Activated T-cell treated with anti-CD3 and anti-CD28 coated beads, Interleukin-2, amount 50 U/mL, for 72 hours (primary cell): ENCODE measurements around the gene TJP1. TPM values are rescaled to one million over a fixed set of nuclear protein-coding genes. Genes with fewer than 3 reads are reported as not detected.
"Not testable (repeated sequence)": the region's sequence is repeated elsewhere in the genome, so short reads cannot be mapped to it uniquely, and the experiment has no call there.

ENCODE experiments used
- ATAC-seq, 2 donors: fragments of 150-1000 bp; cut with Tn5 transposase; replicated peaks in 1 of 2; 2 replicates each; pipeline ENCODE4 v1.10.0; 2021; ENCODE audit warnings: moderate library complexity in 2 of 2, mild to moderate bottlenecking in 1 of 2
- DNase-seq, 2 donors: peaks; one replicate each; pipeline ENCODE4 v3.0.0; 2021 to 2022; ENCODE audit warnings: mixed read lengths in 1 of 2
- H3K27ac Mint-ChIP-seq: one replicate; pipeline ENCODE4 v1.8.0; 2022; ENCODE audit warnings: mild to moderate bottlenecking, moderate library complexity, mixed read lengths
- H3K27me3 Mint-ChIP-seq: one replicate; pipeline ENCODE4 v1.8.0; 2022; ENCODE audit warnings: low read depth, mixed read lengths
- H3K36me3 Mint-ChIP-seq, 2 donors: one replicate each; pipeline ENCODE4 v1.8.0; 2022; ENCODE audit warnings: mixed read lengths in 2 of 2, mild to moderate bottlenecking in 1 of 2; ENCODE audit not compliant: insufficient read depth in 2 of 2
- H3K4me1 Mint-ChIP-seq: one replicate; pipeline ENCODE4 v1.8.0; 2022; ENCODE audit warnings: low read depth, mixed read lengths
- H3K4me3 Mint-ChIP-seq, 2 donors: one replicate each; pipeline ENCODE4 v1.8.0; 2022; ENCODE audit warnings: mild to moderate bottlenecking in 2 of 2, mixed read lengths in 2 of 2, moderate library complexity in 2 of 2
- H3K9me3 Mint-ChIP-seq, 2 donors: one replicate each; pipeline ENCODE4 v1.8.0; 2022; ENCODE audit warnings: mixed read lengths in 2 of 2
- total RNA-seq, 2 donors: library from RNA; stranded (reverse); gene quantifications; one replicate each; pipeline ENCODE4 v1.2.3, GENCODE V29; 2022

Gene TJP1
- total RNA-seq, 2 donors from 2014 or later: 0.16 to 0.24 TPM

GRCh38 chr15:29782816-29783215, 39.5 kb downstream of the TJP1 start:
- not testable (repeated sequence) for H3K9me3 Mint-ChIP-seq, ATAC-seq, H3K4me3 Mint-ChIP-seq, H3K36me3 Mint-ChIP-seq, H3K27ac Mint-ChIP-seq, DNase-seq, H3K4me1 Mint-ChIP-seq
- H3K27me3 Mint-ChIP-seq: peaks cover 34% of the 10 kb centered on the region

- DNase-seq: no peak
- no peaks in the 10 kb centered on the region for H3K36me3 Mint-ChIP-seq
- ATAC-seq: no peak
- peaks cover 0 to 3% of the 10 kb centered on the region in 2 donors for H3K9me3 Mint-ChIP-seq
- H3K27ac Mint-ChIP-seq: no peak overlapping the region
- H3K4me1 Mint-ChIP-seq: no peaks in the 10 kb centered on the region
- peaks cover 39% of the 10 kb centered on the region for H3K27me3 Mint-ChIP-seq
- no peak overlapping the region for H3K4me3 Mint-ChIP-seq
These were observed 43.9 kb downstream of the TJP1 start for GRCh38 chr15:29778382-29778781.

GRCh38 chr15:29776859-29777258, 45.4 kb downstream of the TJP1 start:
- no peak overlapping the region for H3K27ac Mint-ChIP-seq
- H3K36me3 Mint-ChIP-seq: no peaks in the 10 kb centered on the region
- ATAC-seq: no peak
- no peaks in the 10 kb centered on the region for H3K4me1 Mint-ChIP-seq
- H3K9me3 Mint-ChIP-seq: peaks cover 0 to 3% of the 10 kb centered on the region in 2 donors
- H3K4me3 Mint-ChIP-seq: no peak overlapping the region
- no peak for DNase-seq
- H3K27me3 Mint-ChIP-seq: peaks cover 37% of the 10 kb centered on the region

GRCh38 chr15:29774900-29775299, 47.4 kb downstream of the TJP1 start:
- DNase-seq (no peak), ATAC-seq (no peak)
- H3K9me3 Mint-ChIP-seq: no peaks in the 10 kb centered on the region
- H3K36me3 Mint-ChIP-seq: no peaks in the 10 kb centered on the region
- no peaks in the 10 kb centered on the region for H3K4me1 Mint-ChIP-seq
- no peak overlapping the region for H3K27ac Mint-ChIP-seq
- peaks cover 28% of the 10 kb centered on the region for H3K27me3 Mint-ChIP-seq
- H3K4me3 Mint-ChIP-seq: no peak overlapping the region

- no peaks in the 10 kb centered on the region for H3K4me1 Mint-ChIP-seq
- H3K9me3 Mint-ChIP-seq: no peaks in the 10 kb centered on the region
- H3K27ac Mint-ChIP-seq: no peak overlapping the region
- no peak for ATAC-seq
- DNase-seq: no peak
- no peaks in the 10 kb centered on the region for H3K36me3 Mint-ChIP-seq
- no peak overlapping the region for H3K4me3 Mint-ChIP-seq
- peaks cover 17% of the 10 kb centered on the region for H3K27me3 Mint-ChIP-seq
These were observed 48.5 kb downstream of the TJP1 start for GRCh38 chr15:29773816-29774215.

- H3K4me3 Mint-ChIP-seq: no peak overlapping the region
- no peak for DNase-seq
- peaks cover 16% of the 10 kb centered on the region for H3K27me3 Mint-ChIP-seq
- H3K9me3 Mint-ChIP-seq: no peaks in the 10 kb centered on the region
- ATAC-seq: no peak
- H3K4me1 Mint-ChIP-seq: no peaks in the 10 kb centered on the region
- H3K36me3 Mint-ChIP-seq: no peaks in the 10 kb centered on the region
- H3K27ac Mint-ChIP-seq: no peak overlapping the region
These were observed 49.3 kb downstream of the TJP1 start for GRCh38 chr15:29773000-29773399.

- DNase-seq: no peak
- no peaks in the 10 kb centered on the region for H3K9me3 Mint-ChIP-seq
- no peaks in the 10 kb centered on the region for H3K4me1 Mint-ChIP-seq
- no peak overlapping the region for H3K4me3 Mint-ChIP-seq
- peaks cover 32% of the 10 kb centered on the region for H3K27me3 Mint-ChIP-seq
- no peaks in the 10 kb centered on the region for H3K36me3 Mint-ChIP-seq
- ATAC-seq: no peak
- H3K27ac Mint-ChIP-seq: no peak overlapping the region
These were observed 51.5 kb downstream of the TJP1 start for GRCh38 chr15:29770796-29771195.

- Mint-ChIP-seq H3K9me3 (no peaks in the 10 kb centered on the region), H3K27me3 (peaks cover 38% of the 10 kb centered on the region), H3K4me1 (no peaks in the 10 kb centered on the region), H3K27ac (no peak overlapping the region), H3K4me3 (no peak overlapping the region), H3K36me3 (no peaks in the 10 kb centered on the region)
- DNase-seq (no peak), ATAC-seq (no peak)
These were observed 56.3 kb downstream of the TJP1 start for GRCh38 chr15:29765898-29766527.

GRCh38 chr15:29765234-29765841, 56.9 kb downstream of the TJP1 start:
- Mint-ChIP-seq H3K27me3 (peaks cover 38% of the 10 kb centered on the region), H3K36me3 (no peaks in the 10 kb centered on the region), H3K27ac (no peak overlapping the region), H3K9me3 (no peaks in the 10 kb centered on the region), H3K4me1 (no peaks in the 10 kb centered on the region), H3K4me3 (no peak overlapping the region)
- ATAC-seq (no peak), DNase-seq (no peak)

GRCh38 chr15:29759596-29759995, 62.7 kb downstream of the TJP1 start:
- H3K4me3 Mint-ChIP-seq: no peak overlapping the region
- H3K36me3 Mint-ChIP-seq: no peaks in the 10 kb centered on the region
- no peak overlapping the region for H3K27ac Mint-ChIP-seq
- ATAC-seq: no peak
- H3K4me1 Mint-ChIP-seq: no peaks in the 10 kb centered on the region
- H3K27me3 Mint-ChIP-seq: peaks cover 37% of the 10 kb centered on the region
- no peaks in the 10 kb centered on the region for H3K9me3 Mint-ChIP-seq
- DNase-seq: no peak

GRCh38 chr15:29756358-29757267, 65.7 kb downstream of the TJP1 start:
- ATAC-seq: no peak
- Mint-ChIP-seq H3K9me3 (no peaks in the 10 kb centered on the region), H3K4me1 (no peaks in the 10 kb centered on the region), H3K36me3 (no peaks in the 10 kb centered on the region), H3K4me3 (no peak overlapping the region), H3K27ac (no peak overlapping the region), H3K27me3 (peaks cover 35% of the 10 kb centered on the region)
- no peak for DNase-seq

GRCh38 chr15:29754009-29754408, 68.3 kb downstream of the TJP1 start:
- peaks cover 24% of the 10 kb centered on the region for H3K27me3 Mint-ChIP-seq
- ATAC-seq, H3K27ac Mint-ChIP-seq, H3K4me3 Mint-ChIP-seq, H3K4me1 Mint-ChIP-seq, DNase-seq, H3K9me3 Mint-ChIP-seq, H3K36me3 Mint-ChIP-seq: not testable (repeated sequence)

GRCh38 chr15:29753506-29753905, 68.8 kb downstream of the TJP1 start:
- Mint-ChIP-seq H3K27me3 (peaks cover 21% of the 10 kb centered on the region), H3K36me3 (no peaks in the 10 kb centered on the region)

More at GRCh38 chr15:29753506-29753905, 68.8 kb downstream of the TJP1 start:
- no peak for ATAC-seq
- H3K4me1 Mint-ChIP-seq: no peaks in the 10 kb centered on the region
- no peak overlapping the region for H3K4me3 Mint-ChIP-seq
- no peaks in the 10 kb centered on the region for H3K9me3 Mint-ChIP-seq
- no peak overlapping the region for H3K27ac Mint-ChIP-seq
- no peak for DNase-seq
